Mammary epithelial cell (primary cell): ENCODE results near the gene ELF4.

Source experiments
- CTCF ChIP-seq, 2 donors: IDR thresholded peaks in 1 of 2; conservative IDR thresholded peaks in 1 of 2; 2 replicates each; pipeline ENCODE4 v1.5.1; 2011 to 2012; ENCODE audit warnings: inconsistent platforms in 2 of 2, low read length in 2 of 2, mild to moderate bottlenecking in 2 of 2, control low read depth in 1 of 2, low read depth in 1 of 2; ENCODE audit not compliant: insufficient read depth in 1 of 2; ENCODE audit errors: extremely low read depth in 1 of 2
- EZH2 ChIP-seq: IDR thresholded peaks from 2 replicates; pipeline ENCODE4 v1.6.1; 2012; ENCODE audit warnings: low read length, inconsistent platforms, borderline replicate concordance

GRCh38 chrX:130090364-130090763 is 19.9 kb downstream of the ELF4 start:
- TF ChIP-seq CTCF (conservative IDR thresholded peaks at IDR 0.05 in 1 of 2, IDR thresholded peaks at IDR 0.05 in 1 of 2; ENCODE audit: extremely low read depth in 1 of 2, insufficient read depth in 1 of 2, low read depth in 1 of 2, low read length in 2 of 2) = no peak
- TF ChIP-seq EZH2 = no peak
